Stimulated activated effector memory CD8-positive, alpha-beta T cell treated with anti-CD3 and anti-CD28 coated beads, Interleukin-12 subunit alpha, Interleukin-12 subunit beta, amount 100 ng/mL, for 72 hours (primary cell): Measurements from ENCODE around the gene HOMER2.
"Not testable (repeated sequence)": the region's sequence is repeated elsewhere in the genome, so short reads cannot be mapped to it uniquely, and the experiment has no call there.

Experiments
- ATAC-seq: fragments of 150-1000 bp; cut with Tn5 transposase; 2 replicates; pipeline ENCODE4 v1.10.0; 2021
- DNase-seq, 2 donors: peaks; one replicate each; pipeline ENCODE4 v3.0.0; 2021 to 2022; ENCODE audit warnings: low spot score in 2 of 2
- H3K27ac Mint-ChIP-seq: one replicate; pipeline ENCODE4 v1.8.0; 2022; ENCODE audit warnings: mild to moderate bottlenecking, mixed read lengths
- H3K36me3 Mint-ChIP-seq: one replicate; pipeline ENCODE4 v1.8.0; 2022; ENCODE audit warnings: mild to moderate bottlenecking, mixed read lengths
- H3K4me1 Mint-ChIP-seq: one replicate; pipeline ENCODE4 v1.8.0; 2022; ENCODE audit warnings: mixed read lengths
- H3K4me3 Mint-ChIP-seq: one replicate; pipeline ENCODE4 v1.8.0; 2022; ENCODE audit warnings: mild to moderate bottlenecking, mixed read lengths
- H3K9me3 Mint-ChIP-seq: one replicate; pipeline ENCODE4 v1.8.0; 2022; ENCODE audit warnings: mixed read lengths

The HOMER2 gene

DNA sequence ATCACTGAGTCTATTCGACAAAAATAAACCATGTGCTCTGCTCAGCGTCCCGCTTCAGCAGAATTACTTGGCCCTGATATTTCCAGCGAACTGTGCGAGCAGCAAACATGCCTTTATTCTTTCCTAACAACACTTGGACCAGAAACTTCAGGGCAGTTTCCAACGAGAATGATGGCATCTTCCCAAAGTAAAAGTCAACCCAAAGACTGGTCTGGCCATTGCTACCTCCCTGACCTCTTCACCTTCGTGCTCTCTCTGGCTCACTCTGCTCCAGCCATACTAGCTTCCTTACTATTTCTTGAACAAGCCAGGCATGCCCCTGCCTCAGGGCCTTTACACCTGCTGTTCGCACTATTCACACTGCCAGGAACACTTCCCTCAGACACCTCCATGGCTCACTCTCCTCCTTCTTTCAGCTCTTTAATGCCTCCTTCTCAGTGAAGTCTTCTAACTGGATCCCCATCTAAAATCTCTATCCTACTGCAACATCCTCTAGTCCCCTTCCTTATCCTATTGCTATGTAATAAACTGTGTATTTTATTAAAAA, 6.3 kb downstream of the HOMER2 start:
- no peaks in the 10 kb centered on the region for H3K9me3 Mint-ChIP-seq
- DNase-seq = no peak
- H3K4me1 Mint-ChIP-seq = no peaks in the 10 kb centered on the region
- H3K27ac Mint-ChIP-seq = no peak overlapping the region
- H3K36me3 Mint-ChIP-seq = no peaks in the 10 kb centered on the region
- H3K4me3 Mint-ChIP-seq = no peak overlapping the region
- no peak for ATAC-seq

DNA sequence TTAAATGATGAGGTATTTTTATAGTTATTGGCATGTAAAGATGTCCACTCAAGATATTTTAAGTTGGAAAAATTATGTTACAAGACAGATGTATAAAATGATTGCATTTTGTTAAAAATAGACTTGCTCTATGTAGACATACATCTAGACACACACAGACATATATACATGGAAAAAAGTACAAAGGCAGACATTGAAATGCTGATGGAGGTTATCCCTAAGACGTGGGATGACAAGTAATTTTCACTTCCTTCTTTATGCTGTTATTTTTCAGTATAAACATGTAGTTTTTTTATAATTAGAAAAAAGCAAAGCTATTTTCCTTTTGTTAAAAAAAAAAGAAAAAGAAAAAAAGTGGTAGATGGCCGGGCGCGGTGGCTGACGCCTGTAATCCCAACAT, 7.2 kb downstream of the HOMER2 start:
- no peaks in the 10 kb centered on the region for H3K36me3 Mint-ChIP-seq
- H3K27ac Mint-ChIP-seq = no peak overlapping the region
- DNase-seq (no peak), ATAC-seq (no peak)
- H3K9me3 Mint-ChIP-seq = no peaks in the 10 kb centered on the region
- H3K4me3 Mint-ChIP-seq = no peak overlapping the region
- H3K4me1 Mint-ChIP-seq = no peaks in the 10 kb centered on the region

DNA sequence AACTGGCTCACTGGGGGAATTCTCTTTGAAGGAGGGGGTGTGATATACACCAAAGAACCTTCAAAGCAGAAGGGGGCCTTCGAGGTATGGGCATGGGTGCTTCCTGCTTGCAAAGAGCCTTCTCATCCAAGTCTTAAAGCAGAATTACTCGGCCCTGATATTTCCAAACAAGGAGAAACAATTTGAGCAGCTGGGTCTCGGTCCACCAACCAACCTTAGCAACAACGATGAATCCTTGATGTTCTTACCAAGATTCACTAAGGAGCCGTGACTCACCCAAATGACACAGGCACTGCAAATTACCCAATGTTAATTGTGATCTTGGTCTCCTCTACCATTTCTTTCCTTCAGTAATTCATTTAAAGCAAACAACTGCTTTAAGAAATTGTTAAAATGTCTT, 7.7 kb downstream of the HOMER2 start:
- no peak overlapping the region for H3K27ac Mint-ChIP-seq
- no peak overlapping the region for H3K4me3 Mint-ChIP-seq
- H3K4me1 Mint-ChIP-seq = no peaks in the 10 kb centered on the region
- no peaks in the 10 kb centered on the region for H3K36me3 Mint-ChIP-seq
- no peaks in the 10 kb centered on the region for H3K9me3 Mint-ChIP-seq
- ATAC-seq = no peak
- no peak for DNase-seq

DNA sequence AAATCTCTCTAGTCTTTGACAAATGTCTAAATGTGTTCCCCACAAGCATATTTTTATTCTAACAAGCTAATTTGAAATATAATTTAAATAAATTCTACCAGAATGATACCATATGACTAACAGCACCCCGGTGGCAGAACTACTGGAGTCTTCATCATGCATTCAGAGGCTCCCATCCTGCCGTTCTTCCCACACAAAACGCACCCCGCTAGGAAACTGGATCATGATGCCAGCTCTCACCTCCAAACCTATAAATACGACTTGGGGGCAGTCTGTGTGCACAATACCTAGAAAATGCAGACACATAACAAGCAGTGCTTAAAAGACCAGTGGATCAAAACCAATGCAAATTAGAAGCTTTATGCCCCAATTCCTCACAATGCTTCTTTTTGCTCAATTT, 8.5 kb downstream of the HOMER2 start:
- Mint-ChIP-seq H3K36me3 (no peaks in the 10 kb centered on the region), H3K27ac (no peak overlapping the region), H3K4me3 (no peak overlapping the region), H3K4me1 (no peaks in the 10 kb centered on the region), H3K9me3 (no peaks in the 10 kb centered on the region)
- DNase-seq (no peak), ATAC-seq (no peak)

DNA sequence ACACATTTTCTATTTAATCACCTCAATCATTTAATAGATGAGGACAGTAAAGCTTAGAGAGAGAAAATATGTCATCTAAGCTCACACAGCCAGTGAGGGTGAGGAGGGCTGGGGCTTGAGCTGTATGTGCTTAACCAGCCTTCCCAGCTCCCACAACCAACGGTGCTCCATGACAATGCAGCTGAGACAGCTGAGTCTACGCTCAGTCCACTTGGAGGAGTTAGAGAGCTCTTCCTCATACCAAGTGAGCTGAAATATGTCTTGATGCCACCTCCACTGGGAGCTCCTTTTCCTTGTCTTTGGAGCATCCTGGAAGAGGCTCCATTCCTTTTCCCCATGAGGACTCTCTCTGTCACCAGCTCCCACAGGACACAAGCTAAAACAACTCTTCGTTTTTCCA, 9.3 kb downstream of the HOMER2 start:
- no peaks in the 10 kb centered on the region for H3K9me3 Mint-ChIP-seq
- DNase-seq (no peak), ATAC-seq (no peak)
- H3K4me3 Mint-ChIP-seq = no peak overlapping the region
- no peaks in the 10 kb centered on the region for H3K36me3 Mint-ChIP-seq
- H3K4me1 Mint-ChIP-seq = no peaks in the 10 kb centered on the region
- H3K27ac Mint-ChIP-seq = no peak overlapping the region

DNA sequence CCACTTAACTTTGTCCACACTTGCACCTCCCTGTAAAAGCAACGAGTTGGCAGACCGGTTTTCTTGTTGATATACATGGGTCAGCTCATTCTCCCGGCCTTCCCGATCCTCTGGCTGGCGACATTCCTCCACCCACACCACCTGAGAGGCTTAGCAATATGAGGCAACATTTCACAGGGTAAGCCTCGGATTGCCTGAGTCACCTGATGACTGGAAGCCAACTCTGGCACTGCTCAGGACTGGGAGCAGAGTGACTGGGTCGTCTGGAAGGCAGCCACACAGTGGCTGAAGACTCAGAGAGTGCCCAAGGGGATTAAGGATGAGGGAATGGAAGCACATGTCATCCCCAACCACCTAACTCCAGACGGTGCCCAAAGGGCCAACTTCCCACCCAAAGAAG, 9.8 kb downstream of the HOMER2 start:
- H3K36me3 Mint-ChIP-seq = no peaks in the 10 kb centered on the region

DNA sequence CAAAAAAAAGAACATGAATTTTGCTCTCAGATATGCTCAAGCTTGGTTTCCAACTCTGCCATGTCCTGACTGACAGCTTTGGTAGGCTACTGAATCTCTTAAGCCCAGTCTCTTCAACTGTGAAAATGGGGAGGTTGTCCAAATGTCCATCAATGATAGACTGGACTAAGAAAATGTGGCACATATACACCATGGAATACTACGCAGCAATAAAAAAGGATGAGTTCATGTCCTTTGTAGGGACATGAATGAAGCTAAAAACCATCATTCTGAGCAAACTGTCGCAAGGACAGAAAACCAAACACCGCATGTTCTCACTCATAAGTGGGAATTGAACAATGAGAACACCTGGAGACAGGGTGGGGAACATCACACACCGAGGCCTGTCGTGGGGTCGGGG, 12.8 kb downstream of the HOMER2 start:
- not testable (repeated sequence) for ATAC-seq, H3K36me3 Mint-ChIP-seq, H3K27ac Mint-ChIP-seq, DNase-seq, H3K9me3 Mint-ChIP-seq, H3K4me3 Mint-ChIP-seq, H3K4me1 Mint-ChIP-seq

More for the DNA sequence above, 9.8 kb downstream of the HOMER2 start:
- Mint-ChIP-seq H3K9me3 (no peaks in the 10 kb centered on the region), H3K27ac (no peak overlapping the region), H3K4me1 (no peaks in the 10 kb centered on the region), H3K4me3 (no peak overlapping the region)
- DNase-seq = no peak
- ATAC-seq = no peak

DNA sequence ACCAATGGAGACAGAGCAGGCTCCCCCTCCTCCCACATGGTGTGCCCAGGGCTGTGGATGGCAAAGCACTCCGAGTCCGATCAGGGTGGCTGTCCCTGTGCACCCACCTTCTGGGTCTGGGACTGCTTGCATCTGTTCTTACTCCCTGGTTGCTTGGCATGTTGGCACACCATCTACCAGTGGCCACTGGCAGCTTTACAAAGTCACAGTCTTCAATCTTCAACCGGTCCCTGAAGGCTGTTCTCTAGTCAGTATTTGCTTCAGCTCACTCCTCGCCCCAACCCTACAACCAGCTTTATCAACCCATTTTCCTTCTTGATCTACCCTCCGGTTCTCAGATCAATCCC, 14.8 kb downstream of the HOMER2 start:
- no peak for ATAC-seq
- H3K36me3 Mint-ChIP-seq = no peaks in the 10 kb centered on the region
- H3K27ac Mint-ChIP-seq = no peak overlapping the region
- DNase-seq = no peak
- H3K4me3 Mint-ChIP-seq = no peak overlapping the region
- H3K4me1 Mint-ChIP-seq = peaks cover 23% of the 10 kb centered on the region
- no peaks in the 10 kb centered on the region for H3K9me3 Mint-ChIP-seq

DNA sequence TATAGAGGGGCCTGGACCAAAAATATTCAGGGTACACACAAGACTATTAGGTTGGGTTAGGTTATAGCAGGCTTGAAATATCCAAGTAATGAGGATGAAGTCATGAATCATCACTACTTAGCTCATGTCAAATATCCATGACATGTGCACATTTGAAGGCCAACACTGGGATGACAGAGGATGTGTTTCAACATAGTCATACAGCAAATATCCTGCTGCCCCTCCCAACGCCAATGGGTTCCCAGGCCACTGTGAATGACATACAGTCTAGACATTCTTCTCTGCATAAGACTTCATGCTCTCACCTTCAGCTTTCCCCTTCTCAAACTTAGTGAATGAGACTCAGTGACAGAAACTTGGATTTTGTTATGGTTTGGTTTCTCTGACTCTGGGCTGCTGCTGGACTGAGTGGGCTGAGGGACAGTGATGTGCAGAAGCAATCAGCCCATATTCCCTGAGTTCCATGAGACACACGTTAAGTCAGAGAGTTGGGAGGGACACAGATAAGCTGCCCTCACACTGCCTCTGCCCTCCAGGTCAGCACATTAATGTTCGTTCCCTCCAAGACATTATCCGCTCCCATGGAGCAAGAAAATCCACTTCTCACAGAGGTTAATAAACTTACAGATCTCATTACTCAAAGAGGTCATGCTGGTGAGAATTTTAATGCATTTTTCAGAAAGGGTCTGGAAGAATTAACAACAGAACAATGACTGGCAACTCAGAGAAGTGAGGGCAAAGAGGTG, 15.4 kb downstream of the HOMER2 start:
- ATAC-seq (no peak), DNase-seq (no peak)
- Mint-ChIP-seq H3K9me3 (no peaks in the 10 kb centered on the region), H3K36me3 (no peaks in the 10 kb centered on the region), H3K27ac (no peak overlapping the region), H3K4me3 (no peak overlapping the region), H3K4me1 (peaks cover 23% of the 10 kb centered on the region)

DNA sequence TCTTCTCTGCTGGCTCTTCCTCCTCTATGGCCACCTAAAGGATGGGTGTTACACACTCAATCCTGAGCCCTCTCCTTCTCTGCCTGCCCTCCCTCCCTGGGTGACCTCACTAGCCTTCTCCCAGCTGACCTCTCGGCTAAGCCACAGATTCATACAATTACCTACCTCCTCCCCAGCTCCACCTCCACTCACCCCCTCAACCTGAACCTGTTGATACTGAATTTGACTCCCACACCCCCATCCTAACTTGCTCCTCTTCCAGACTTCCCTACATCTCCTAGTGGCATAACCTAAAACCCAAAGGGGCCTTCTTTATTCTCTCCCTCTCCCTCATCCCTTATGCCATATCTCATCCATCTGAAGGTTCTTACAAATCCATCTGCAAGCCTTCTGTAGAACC, 17.1 kb downstream of the HOMER2 start:
- H3K4me3 Mint-ChIP-seq = no peak overlapping the region
- H3K9me3 Mint-ChIP-seq = no peaks in the 10 kb centered on the region
- H3K36me3 Mint-ChIP-seq = no peaks in the 10 kb centered on the region
- DNase-seq (no peak), ATAC-seq (no peak)
- H3K27ac Mint-ChIP-seq = peak overlapping the region; percentile 2
- H3K4me1 Mint-ChIP-seq = peaks cover 23% of the 10 kb centered on the region

DNA sequence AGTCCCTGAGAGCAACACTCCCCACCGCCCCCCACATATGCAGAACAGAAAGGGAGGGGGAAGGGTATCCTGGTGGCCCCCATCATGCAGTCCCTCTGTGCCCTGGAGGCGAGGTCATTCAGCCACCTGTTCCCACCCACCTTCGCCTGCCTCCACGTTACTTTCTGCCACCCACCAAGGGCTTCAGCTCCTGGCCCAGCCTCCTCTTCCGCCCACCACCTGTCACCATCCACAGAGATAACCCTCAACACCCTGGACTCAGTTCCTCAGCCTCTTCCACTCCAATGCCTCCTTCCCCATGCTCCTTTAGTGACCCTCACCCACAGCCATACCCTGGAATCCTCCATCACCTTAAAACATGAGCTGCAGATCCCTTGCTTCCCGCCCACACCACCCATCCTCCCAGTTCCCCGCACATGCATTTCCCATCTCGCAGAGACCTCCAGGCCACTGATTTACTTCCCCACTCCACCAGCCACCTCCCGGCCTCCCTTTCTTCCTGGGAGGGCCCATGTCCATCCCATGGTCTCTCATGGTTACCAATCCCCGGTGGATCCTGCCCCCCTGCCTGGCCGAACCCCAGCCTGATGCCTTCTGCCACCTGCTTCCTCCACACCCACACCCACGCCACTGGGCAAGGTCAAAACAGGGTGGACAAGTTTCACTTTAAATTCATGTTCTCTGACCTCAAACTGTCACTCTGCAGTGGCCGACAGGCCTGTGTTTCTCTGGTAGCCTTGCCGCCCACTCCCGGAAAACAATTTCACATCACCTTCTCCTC, 18.2 kb downstream of the HOMER2 start:
- Mint-ChIP-seq H3K4me1 (peaks cover 23% of the 10 kb centered on the region), H3K9me3 (no peaks in the 10 kb centered on the region), H3K27ac (peak overlapping the region; percentile 13), H3K36me3 (no peaks in the 10 kb centered on the region), H3K4me3 (no peak overlapping the region)
- DNase-seq = no peak
- no peak for ATAC-seq

DNA sequence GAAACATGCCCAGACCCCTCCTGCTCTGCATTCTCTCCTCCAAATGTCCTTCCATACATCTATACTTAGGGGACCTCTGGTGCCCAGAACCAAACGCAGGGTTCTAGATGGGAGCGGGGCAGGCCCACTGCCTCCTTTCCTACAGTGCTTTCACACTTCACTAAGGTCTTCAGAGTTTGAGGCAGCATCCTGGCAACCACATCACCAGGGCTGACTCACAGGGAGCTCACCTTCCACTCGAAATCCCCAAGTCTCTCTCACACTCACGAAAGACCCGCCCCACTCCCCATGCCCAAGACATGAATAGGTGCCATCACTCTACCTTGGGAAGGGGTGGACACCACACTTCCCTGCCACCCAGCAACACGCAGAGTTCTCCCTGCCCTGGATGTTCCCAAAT, 18.9 kb downstream of the HOMER2 start:
- Mint-ChIP-seq H3K27ac (peak overlapping the region; percentile 13), H3K36me3 (no peaks in the 10 kb centered on the region), H3K9me3 (no peaks in the 10 kb centered on the region), H3K4me1 (peaks cover 23% of the 10 kb centered on the region), H3K4me3 (no peak overlapping the region)
- ATAC-seq = peak; percentile 54
- DNase-seq = no peak

DNA sequence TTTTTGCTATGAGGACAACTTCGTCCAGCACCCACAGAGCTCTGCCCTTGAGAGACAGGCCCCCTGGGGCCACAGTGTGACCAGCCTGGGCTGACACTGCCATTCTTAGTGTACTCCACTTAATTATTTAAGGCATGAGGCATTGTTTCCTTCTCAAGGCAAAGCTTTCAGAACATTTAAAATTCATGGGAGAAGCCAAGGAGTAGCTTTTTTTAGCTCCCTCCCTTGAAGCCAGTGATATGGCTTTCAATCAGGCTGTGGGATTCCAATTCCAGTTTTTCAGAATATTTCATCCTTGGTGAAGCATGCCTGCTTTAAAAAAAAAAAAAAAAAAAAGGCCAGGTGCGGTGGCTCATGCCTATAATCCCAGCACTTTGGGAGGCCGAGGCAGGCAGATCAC, 21.3 kb downstream of the HOMER2 start:
- no peaks in the 10 kb centered on the region for H3K9me3 Mint-ChIP-seq
- no peak overlapping the region for H3K27ac Mint-ChIP-seq
- H3K36me3 Mint-ChIP-seq = no peaks in the 10 kb centered on the region
- no peak overlapping the region for H3K4me3 Mint-ChIP-seq
- ATAC-seq (no peak), DNase-seq (no peak)
- H3K4me1 Mint-ChIP-seq = peaks cover 23% of the 10 kb centered on the region

DNA sequence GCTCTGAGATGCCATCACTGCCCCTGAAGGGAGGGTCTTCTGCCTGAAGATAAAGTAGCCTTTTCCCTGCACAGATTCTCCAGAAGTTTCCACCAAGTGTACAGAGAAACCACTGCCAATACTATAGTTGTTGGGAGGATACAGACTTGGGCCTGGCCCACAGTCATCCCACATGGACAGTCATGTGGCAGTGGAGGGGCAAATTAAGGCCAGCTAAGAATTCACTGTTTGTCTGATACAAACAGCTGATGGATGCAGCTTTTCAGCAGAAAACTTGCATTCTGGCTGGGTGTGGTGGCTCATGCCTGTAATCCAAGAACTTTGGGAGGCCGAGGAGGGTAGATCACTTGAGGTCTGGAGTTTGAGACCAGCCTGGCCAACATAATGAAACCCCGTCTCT, 22.1 kb downstream of the HOMER2 start:
- H3K4me3 Mint-ChIP-seq = no peak overlapping the region
- no peaks in the 10 kb centered on the region for H3K9me3 Mint-ChIP-seq
- ATAC-seq = no peak
- no peaks in the 10 kb centered on the region for H3K36me3 Mint-ChIP-seq
- no peak for DNase-seq
- H3K27ac Mint-ChIP-seq = no peak overlapping the region
- H3K4me1 Mint-ChIP-seq = peaks cover 21% of the 10 kb centered on the region

DNA sequence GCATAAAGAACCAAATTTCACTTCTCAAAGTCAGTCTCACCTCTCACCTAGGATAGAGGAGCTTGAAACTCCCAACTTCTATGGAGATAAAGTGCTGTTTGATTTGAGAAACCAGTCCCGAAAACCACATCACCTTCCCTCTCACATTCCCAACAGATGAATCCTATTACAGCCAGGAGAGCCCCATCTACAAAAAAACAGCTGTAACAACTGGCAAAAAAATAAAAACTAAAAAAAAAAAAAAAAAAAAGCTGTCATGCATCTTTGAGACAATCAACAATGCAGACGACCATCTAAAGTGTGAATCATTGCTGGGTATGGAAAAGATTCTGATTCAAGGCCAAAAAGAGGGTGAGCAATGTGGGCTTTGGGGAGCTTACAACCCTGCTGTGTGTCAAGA, 23.8 kb downstream of the HOMER2 start:
- DNase-seq = no peak
- Mint-ChIP-seq H3K36me3 (no peaks in the 10 kb centered on the region), H3K9me3 (no peaks in the 10 kb centered on the region), H3K4me1 (peaks cover 4% of the 10 kb centered on the region), H3K4me3 (no peak overlapping the region), H3K27ac (no peak overlapping the region)
- ATAC-seq = no peak

DNA sequence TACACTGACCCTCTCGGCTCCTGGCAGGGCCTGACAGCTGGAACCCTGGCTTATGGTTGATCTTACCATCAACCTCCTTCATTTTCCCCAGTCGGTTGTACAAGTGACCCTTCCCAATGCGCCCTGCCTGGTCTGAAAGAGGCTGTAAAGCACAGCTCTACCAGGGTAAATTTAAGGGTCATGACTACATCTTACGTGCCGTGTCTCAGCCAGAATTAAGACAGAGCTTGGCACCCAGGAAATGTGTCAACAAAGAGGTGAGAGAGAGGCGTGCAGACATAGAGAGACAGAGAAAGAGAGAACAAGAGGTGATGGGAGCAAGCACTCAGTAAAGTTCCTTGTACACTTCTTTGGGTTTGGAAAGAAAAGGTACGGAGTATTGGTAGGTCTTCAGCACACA, 28.8 kb downstream of the HOMER2 start:
- no peaks in the 10 kb centered on the region for H3K4me1 Mint-ChIP-seq
- no peaks in the 10 kb centered on the region for H3K9me3 Mint-ChIP-seq
- H3K27ac Mint-ChIP-seq = no peak overlapping the region
- DNase-seq (no peak), ATAC-seq (no peak)
- H3K36me3 Mint-ChIP-seq = no peaks in the 10 kb centered on the region
- H3K4me3 Mint-ChIP-seq = no peak overlapping the region
